Sigmoid colon (tissue), 7 donors: Measurements from ENCODE around the gene TMOD2. TPM values are rescaled to one million over a fixed set of nuclear protein-coding genes. Genes with fewer than 3 reads are reported as not detected.

Source experiments
- DNase-seq: peaks from one replicate; pipeline ENCODE4 v3.0.0-alpha.2; 2019
- H3K27ac ChIP-seq, 4 donors: fragments of 200-600 bp; sonication (generic); one replicate each; pipeline ENCODE4 v1.5.1; 2016 to 2019; ENCODE audit warnings: mild to moderate bottlenecking in 1 of 4
- H3K27me3 ChIP-seq, 3 donors: fragments of 200-600 bp; sonication (generic); one replicate each; pipeline ENCODE4 v1.5.1; 2019; ENCODE audit warnings: mild to moderate bottlenecking in 1 of 3
- H3K36me3 ChIP-seq, 4 donors: fragments of 200-600 bp; sonication (generic); one replicate each; pipeline ENCODE4 v1.5.1; 2016 to 2019
- H3K4me1 ChIP-seq, 4 donors: fragments of 200-600 bp; sonication (generic); one replicate each; pipeline ENCODE4 v1.5.1; 2017 to 2019
- H3K4me3 ChIP-seq, 4 donors: fragments of 200-600 bp; sonication (generic); one replicate each; pipeline ENCODE4 v1.5.1; 2017 to 2019; ENCODE audit warnings: mild to moderate bottlenecking in 2 of 4, moderate library complexity in 1 of 4
- H3K9me3 ChIP-seq, 4 donors: fragments of 200-600 bp in 3 of 4; sonication (generic) in 3 of 4; one replicate each; pipeline versions ENCODE4 v1.5.1 to v1.6.1; 2013 to 2019
- CTCF ChIP-seq, 4 experiments: fragments of 450-650 bp in 3 of 4; fragments of 200-600 bp in 1 of 4; IDR thresholded peaks; one replicate each; pipeline ENCODE4 v1.5.1; 2016 to 2019; ENCODE audit warnings: antibody characterized with exemption in 4 of 4, mild to moderate bottlenecking in 3 of 4, moderate library complexity in 2 of 4
- EP300 ChIP-seq, 4 donors: sonication (generic); formaldehyde crosslinking; IDR thresholded peaks; one replicate each; pipeline ENCODE4 v1.6.1; 2017; ENCODE audit warnings: antibody characterized with exemption in 4 of 4
- POLR2A ChIP-seq, 2 donors: fragments of 450-650 bp; IDR thresholded peaks; one replicate each; pipeline ENCODE4 v1.6.1; 2016; ENCODE audit warnings: antibody characterized with exemption in 2 of 2, mild to moderate bottlenecking in 2 of 2, moderate library complexity in 2 of 2
- POLR2AphosphoS5 ChIP-seq, 4 donors: sonication (generic); formaldehyde crosslinking; IDR thresholded peaks; one replicate each; pipeline ENCODE4 v1.6.1; 2017; ENCODE audit warnings: antibody characterized with exemption in 4 of 4
- WGBS, 2 donors: extraction: QIAGEN DNeasy Blood & Tissue Kit; methylation state at CpG; one replicate each; pipeline ENCODE4 v1.1.7; 2013; 5-methylcytosine and 5-hydroxymethylcytosine counted together
- intact Hi-C: fragments of 100-400 bp; cut with DNase I; formaldehyde crosslinking; loops from one replicate; pipeline ENCODE4 v1.15.1; 2023
- polyA plus RNA-seq, 3 donors: library from polyadenylated mRNA; stranded (reverse); fragments of 200-250 nt; gene quantifications; one replicate each; pipeline ENCODE4 v1.2.3, GENCODE V29; 2013
- total RNA-seq, 4 donors: library from RNA; depleted of rRNA; stranded (reverse); fragments of >200 nt; gene quantifications; one replicate each; pipeline ENCODE4 v1.1.0, GENCODE V29; 2016
- donor health status: healthy with polysubstance abuse.
- donor health status: Bipolar disorder and iron deficiency.
- donor health status: healthy.

The TMOD2 gene
- total and polyA plus RNA-seq, 7 donors = 1.4 to 32.5 (median 18.1) TPM

GRCh38 chr15:51816611-51817010 is 65.2 kb downstream of the TMOD2 start:
- intact Hi-C loops = no loop called here
- no peak overlapping the region for H3K27ac ChIP-seq
- H3K27me3 ChIP-seq = no peaks in the 10 kb centered on the region
- H3K4me1 ChIP-seq = no peaks in the 10 kb centered on the region
- no peak for DNase-seq
- no peaks in the 10 kb centered on the region for H3K9me3 ChIP-seq
- H3K36me3 ChIP-seq = peaks cover 0 to 17% (median 0%) of the 10 kb centered on the region in 4 donors
- no peak overlapping the region for H3K4me3 ChIP-seq
- TF ChIP-seq POLR2AphosphoS5 (IDR thresholded peaks at IDR 0.05) (no peak), CTCF (IDR thresholded peaks at IDR 0.05) (no peak), EP300 (IDR thresholded peaks at IDR 0.05) (no peak), POLR2A (IDR thresholded peaks at IDR 0.05) (no peak)

- intact Hi-C loops = no loop called here
- H3K4me1 ChIP-seq = no peaks in the 10 kb centered on the region
- H3K27me3 ChIP-seq = no peaks in the 10 kb centered on the region
- no peak overlapping the region for H3K4me3 ChIP-seq
- no peaks in the 10 kb centered on the region for H3K9me3 ChIP-seq
- WGBS, 2 donors = 85 to 86% methylated on average over 3 of the region's 3 CpGs
- TF ChIP-seq POLR2A (IDR thresholded peaks at IDR 0.05) = no peak
- TF ChIP-seq EP300 (IDR thresholded peaks at IDR 0.05) = no peak
- TF ChIP-seq POLR2AphosphoS5 (IDR thresholded peaks at IDR 0.05) = no peak
- TF ChIP-seq CTCF (IDR thresholded peaks at IDR 0.05) = no peak
- no peak for DNase-seq
- H3K36me3 ChIP-seq = peaks cover 0 to 14% (median 0%) of the 10 kb centered on the region in 4 donors
- no peak overlapping the region for H3K27ac ChIP-seq
Measured at GRCh38 chr15:51818150-51818549, 66.8 kb downstream of the TMOD2 start.

- H3K27ac ChIP-seq = no peak overlapping the region
- intact Hi-C loops = no loop called here
- no peak for DNase-seq
- peaks cover 0 to 4% (median 1%) of the 10 kb centered on the region in 4 donors for H3K4me1 ChIP-seq
- WGBS, 2 donors = 75 to 86% methylated on average over 3 of the region's 3 CpGs
- no peak overlapping the region for H3K4me3 ChIP-seq
- TF ChIP-seq POLR2AphosphoS5 (IDR thresholded peaks at IDR 0.05) (no peak), POLR2A (IDR thresholded peaks at IDR 0.05) (no peak), EP300 (IDR thresholded peaks at IDR 0.05) (no peak)
- no peaks in the 10 kb centered on the region for H3K36me3 ChIP-seq
- no peaks in the 10 kb centered on the region for H3K9me3 ChIP-seq
- H3K27me3 ChIP-seq = no peaks in the 10 kb centered on the region
Measured at GRCh38 chr15:51825698-51826097, 74.3 kb downstream of the TMOD2 start.

GRCh38 chr15:51828621-51829375 is 77.4 kb downstream of the TMOD2 start:
- H3K9me3 ChIP-seq = no peaks in the 10 kb centered on the region
- no peaks in the 10 kb centered on the region for H3K36me3 ChIP-seq
- peaks cover 0 to 23% (median 11%) of the 10 kb centered on the region in 4 donors for H3K4me1 ChIP-seq
- 80 to 86% methylated on average over 9 of the region's 9 CpGs for WGBS, 2 donors
- H3K4me3 ChIP-seq = peak overlapping the region in 2 of 4 donors; percentile 95 to 97
- DNase-seq = no peak
- TF ChIP-seq EP300 (IDR thresholded peaks at IDR 0.05) = no peak
- TF ChIP-seq POLR2AphosphoS5 (IDR thresholded peaks at IDR 0.05) = no peak
- TF ChIP-seq CTCF (IDR thresholded peaks at IDR 0.05) = no peak
- TF ChIP-seq POLR2A (IDR thresholded peaks at IDR 0.05) = no peak
- H3K27me3 ChIP-seq = no peaks in the 10 kb centered on the region
- intact Hi-C loops = no loop called here
- H3K27ac ChIP-seq = peak overlapping the region; percentile 90 to 94 (median 92)

- peak within 1 kb of the TSS; percentile 92 to 99 (median 96) for H3K4me3 ChIP-seq
- H3K27ac ChIP-seq = peak within 1 kb of the TSS; percentile 90 to 94 (median 92)
- H3K9me3 ChIP-seq = no peaks in the 10 kb centered on the region
- H3K36me3 ChIP-seq = no peaks in the 10 kb centered on the region
- H3K4me1 ChIP-seq = peaks cover 0 to 23% (median 11%) of the 10 kb centered on the region in 4 donors
- H3K27me3 ChIP-seq = no peaks in the 10 kb centered on the region
- intact Hi-C loops = no loop called here
- TF ChIP-seq POLR2AphosphoS5 (IDR thresholded peaks at IDR 0.05) (peak; percentile 88 to 98 (median 94)), POLR2A (IDR thresholded peaks at IDR 0.05) (peak; percentile 62 to 77), EP300 (IDR thresholded peaks at IDR 0.05) (no peak), CTCF (IDR thresholded peaks at IDR 0.05) (no peak)
- WGBS, 2 donors = 2% methylated on average over 89 of the region's 89 CpGs
- DNase-seq = peak; percentile 95
Measured at GRCh38 chr15:51829376-51830275, 78.2 kb downstream of the TMOD2 start, which contains the start of gene TMOD3. TMOD3 (plus strand) TSS chr15:51829653; CDS start chr15:51862885, 33,232 bp downstream.
